Subcutaneous abdominal adipose tissue (tissue), 5 donors: ENCODE data around the gene ZBTB8OS.
"Not testable (repeated sequence)": the region's sequence is repeated elsewhere in the genome, so short reads cannot be mapped to it uniquely, and the experiment has no call there.

Experiments used
- H3K27ac ChIP-seq: one replicate; pipeline ENCODE4 v1.7.0; 2013; ENCODE audit warnings: low read depth, mild to moderate bottlenecking, inconsistent platforms, low read length, moderate library complexity
- H3K27me3 ChIP-seq, 5 donors: one replicate each; pipeline ENCODE4 v1.7.0; 2013; ENCODE audit warnings: low read length in 5 of 5, inconsistent platforms in 1 of 5; ENCODE audit not compliant: control insufficient read depth in 5 of 5, insufficient read depth in 4 of 5
- H3K36me3 ChIP-seq, 5 donors: one replicate each; pipeline ENCODE4 v1.7.0; 2013; ENCODE audit warnings: low read length in 5 of 5; ENCODE audit not compliant: control insufficient read depth in 5 of 5, insufficient read depth in 5 of 5
- H3K4me1 ChIP-seq, 5 donors: one replicate each; pipeline ENCODE4 v1.7.0; 2013; ENCODE audit warnings: low read length in 5 of 5, mild to moderate bottlenecking in 3 of 5, moderate library complexity in 1 of 5; ENCODE audit not compliant: control insufficient read depth in 5 of 5, insufficient read depth in 5 of 5
- H3K4me3 ChIP-seq, 5 donors: one replicate each; pipeline ENCODE4 v1.7.0; 2013; ENCODE audit warnings: low read length in 5 of 5, low read depth in 1 of 5
- H3K9ac ChIP-seq, 5 donors: one replicate each; pipeline ENCODE4 v1.7.0; 2013; ENCODE audit warnings: low read length in 5 of 5, mild to moderate bottlenecking in 4 of 5, moderate library complexity in 3 of 5
- H3K9me3 ChIP-seq, 5 donors: one replicate each; pipeline ENCODE4 v1.7.0; 2013; ENCODE audit warnings: low read length in 5 of 5; ENCODE audit not compliant: control insufficient read depth in 5 of 5
- donor health status: healthy.
- donor health status: healthy.
- donor health status: healthy.
- donor health status: healthy.
- donor health status: healthy.

The ZBTB8OS gene

DNA sequence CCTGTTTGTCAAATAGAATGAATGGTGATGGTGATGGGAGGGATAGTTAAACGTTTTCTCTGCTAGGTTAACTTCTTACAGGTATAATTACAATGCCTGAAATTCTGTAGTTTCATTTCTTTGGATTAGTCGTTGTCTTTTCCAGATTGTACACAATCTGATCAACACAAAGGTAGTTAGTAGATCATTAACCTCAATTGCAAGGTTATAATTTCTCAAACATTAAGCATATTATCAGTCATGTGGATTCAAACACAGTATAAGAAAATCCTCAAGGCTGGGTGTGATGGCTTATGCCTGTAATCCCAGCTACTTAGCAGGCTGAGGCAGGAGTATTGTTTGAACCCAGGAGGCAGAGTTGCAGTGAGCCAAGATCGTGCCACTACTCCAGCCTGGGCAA is 31.6 kb upstream of the ZBTB8OS start:
- H3K4me1 ChIP-seq: peaks cover 0 to 18% (median 14%) of the 10 kb centered on the region in 5 donors
- H3K4me3 ChIP-seq: no peak overlapping the region
- no peak overlapping the region for H3K27ac ChIP-seq
- H3K9me3 ChIP-seq: no peaks in the 10 kb centered on the region
- peaks cover 37 to 67% (median 48%) of the 10 kb centered on the region in 5 donors for H3K36me3 ChIP-seq
- no peaks in the 10 kb centered on the region for H3K27me3 ChIP-seq
- no peak overlapping the region for H3K9ac ChIP-seq

- Histone ChIP-seq H3K36me3 (peaks cover 40 to 70% (median 48%) of the 10 kb centered on the region in 5 donors), H3K4me1 (peaks cover 0 to 18% (median 13%) of the 10 kb centered on the region in 5 donors)
Measured at GRCh38 chr1:32681509-32681908, 31.2 kb upstream of the ZBTB8OS start.

DNA sequence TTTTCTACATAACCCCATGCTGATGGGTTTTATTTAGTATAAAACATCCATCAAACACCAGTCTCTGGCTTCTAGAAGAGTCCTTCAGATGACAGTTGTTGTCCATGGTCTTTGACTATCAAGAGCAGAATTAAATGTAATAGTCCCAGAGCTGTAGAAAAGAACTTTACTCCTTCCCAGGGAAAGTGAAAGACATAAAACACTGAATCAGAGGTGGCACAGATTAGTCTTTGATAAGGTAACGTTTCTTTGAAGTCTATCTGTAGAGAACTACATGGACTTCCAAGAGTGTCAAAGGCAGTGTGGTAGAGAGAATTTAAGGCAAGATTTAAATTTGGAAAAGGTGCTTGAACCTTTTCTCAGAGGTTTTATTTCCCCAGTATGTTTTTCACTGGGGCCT is 30.3 kb upstream of the ZBTB8OS start:
- Histone ChIP-seq H3K36me3 (peaks cover 37 to 70% (median 48%) of the 10 kb centered on the region in 5 donors), H3K4me3 (no peak overlapping the region), H3K4me1 (peaks cover 0 to 18% (median 13%) of the 10 kb centered on the region in 5 donors), H3K27me3 (no peaks in the 10 kb centered on the region), H3K9ac (no peak overlapping the region), H3K9me3 (no peaks in the 10 kb centered on the region), H3K27ac (no peak overlapping the region)

More at GRCh38 chr1:32681509-32681908, 31.2 kb upstream of the ZBTB8OS start:
- no peak overlapping the region for H3K4me3 ChIP-seq
- no peaks in the 10 kb centered on the region for H3K27me3 ChIP-seq
- no peak overlapping the region for H3K27ac ChIP-seq
- no peak overlapping the region for H3K9ac ChIP-seq
- H3K9me3 ChIP-seq: no peaks in the 10 kb centered on the region

- not testable (repeated sequence) for H3K9me3 ChIP-seq, H3K27me3 ChIP-seq, H3K9ac ChIP-seq, H3K27ac ChIP-seq, H3K4me3 ChIP-seq
- H3K36me3 ChIP-seq: peaks cover 33 to 68% (median 47%) of the 10 kb centered on the region in 5 donors
- H3K4me1 ChIP-seq: peaks cover 0 to 17% (median 13%) of the 10 kb centered on the region in 5 donors
Measured at GRCh38 chr1:32679993-32680392, 29.6 kb upstream of the ZBTB8OS start.

GRCh38 chr1:32676945-32677344 is 26.6 kb upstream of the ZBTB8OS start:
- no peaks in the 10 kb centered on the region for H3K9me3 ChIP-seq
- H3K9ac ChIP-seq: no peak overlapping the region
- no peaks in the 10 kb centered on the region for H3K27me3 ChIP-seq
- peaks cover 0 to 5% (median 0%) of the 10 kb centered on the region in 5 donors for H3K4me1 ChIP-seq
- H3K4me3 ChIP-seq: no peak overlapping the region
- H3K36me3 ChIP-seq: peaks cover 39 to 76% (median 60%) of the 10 kb centered on the region in 5 donors
- no peak overlapping the region for H3K27ac ChIP-seq

DNA sequence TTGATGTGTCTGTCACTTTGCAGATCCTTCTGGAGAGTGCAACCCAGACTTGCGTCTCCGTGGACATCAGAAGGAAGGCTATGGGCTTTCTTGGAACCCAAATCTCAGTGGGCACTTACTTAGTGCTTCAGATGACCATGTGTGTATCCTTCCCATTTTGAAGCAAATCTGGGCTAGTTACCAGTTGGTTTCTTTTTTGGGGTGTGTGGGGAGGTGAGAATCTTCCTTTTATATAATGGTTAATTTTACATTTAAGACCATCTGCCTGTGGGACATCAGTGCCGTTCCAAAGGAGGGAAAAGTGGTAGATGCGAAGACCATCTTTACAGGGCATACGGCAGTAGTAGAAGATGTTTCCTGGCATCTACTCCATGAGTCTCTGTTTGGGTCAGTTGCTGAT is 18.4 kb upstream of the ZBTB8OS start:
- H3K4me3 ChIP-seq, H3K27ac ChIP-seq, H3K9ac ChIP-seq, H3K4me1 ChIP-seq, H3K9me3 ChIP-seq, H3K27me3 ChIP-seq: not testable (repeated sequence)
- H3K36me3 ChIP-seq: peaks cover 42 to 91% (median 68%) of the 10 kb centered on the region in 5 donors

DNA sequence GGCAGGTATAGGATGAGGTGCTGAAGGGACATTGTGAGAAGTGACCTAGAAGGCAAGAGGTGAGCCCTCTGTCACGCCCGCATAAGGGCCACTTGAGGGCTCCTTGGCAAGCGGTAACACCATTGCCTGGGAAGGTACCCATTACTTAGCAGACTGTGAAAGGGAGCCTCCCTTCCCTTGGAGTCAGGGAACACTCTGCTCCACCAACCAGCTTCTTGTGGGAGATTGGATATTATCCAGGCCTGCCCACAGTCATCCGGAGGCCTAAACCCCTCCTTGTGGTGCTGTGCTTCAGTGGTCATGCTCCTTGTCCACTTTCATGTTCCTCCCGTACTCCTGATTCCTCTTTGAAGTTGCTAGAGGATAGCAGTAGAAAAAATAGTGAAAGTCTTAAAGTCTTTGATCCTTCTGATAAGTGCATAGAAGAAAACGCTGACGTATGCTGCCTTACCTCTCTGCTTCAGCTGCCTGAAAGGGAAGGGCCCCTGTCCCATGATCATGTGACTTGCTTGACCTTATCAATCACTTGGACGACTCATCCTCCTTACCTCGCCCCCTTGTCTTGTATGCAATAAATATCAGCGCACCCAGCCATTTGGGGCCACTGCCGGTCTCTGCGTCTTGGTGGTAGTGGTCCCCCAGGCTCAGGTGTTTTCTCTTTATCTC is 16.7 kb upstream of the ZBTB8OS start:
- H3K27me3 ChIP-seq: no peaks in the 10 kb centered on the region
- no peak overlapping the region for H3K9ac ChIP-seq
- H3K36me3 ChIP-seq: peaks cover 36 to 80% (median 61%) of the 10 kb centered on the region in 5 donors
- no peaks in the 10 kb centered on the region for H3K4me1 ChIP-seq
- no peak overlapping the region for H3K27ac ChIP-seq
- no peak overlapping the region for H3K4me3 ChIP-seq
- H3K9me3 ChIP-seq: no peaks in the 10 kb centered on the region

- Histone ChIP-seq H3K27ac (no peak overlapping the region), H3K36me3 (peaks cover 36 to 79% (median 62%) of the 10 kb centered on the region in 5 donors), H3K4me3 (no peak overlapping the region), H3K9me3 (no peaks in the 10 kb centered on the region), H3K4me1 (no peaks in the 10 kb centered on the region), H3K27me3 (no peaks in the 10 kb centered on the region), H3K9ac (no peak overlapping the region)
Measured at GRCh38 chr1:32665915-32666314, 15.6 kb upstream of the ZBTB8OS start.

- no peak overlapping the region for H3K27ac ChIP-seq
- H3K36me3 ChIP-seq: peaks cover 26 to 80% (median 59%) of the 10 kb centered on the region in 5 donors
- H3K4me1 ChIP-seq: no peaks in the 10 kb centered on the region
- H3K27me3 ChIP-seq: no peaks in the 10 kb centered on the region
- H3K9me3 ChIP-seq: no peaks in the 10 kb centered on the region
- no peak overlapping the region for H3K9ac ChIP-seq
- H3K4me3 ChIP-seq: no peak overlapping the region
Measured at GRCh38 chr1:32659581-32659980, 9.2 kb upstream of the ZBTB8OS start.

GRCh38 chr1:32652244-32652962 is 2.1 kb upstream of the ZBTB8OS start:
- H3K27ac ChIP-seq: peak overlapping the region; percentile 100
- peaks cover 0 to 37% (median 35%) of the 10 kb centered on the region in 5 donors for H3K4me1 ChIP-seq
- no peaks in the 10 kb centered on the region for H3K9me3 ChIP-seq
- H3K36me3 ChIP-seq: peaks cover 8 to 36% (median 27%) of the 10 kb centered on the region in 5 donors
- H3K9ac ChIP-seq: peak overlapping the region; percentile 77 to 91 (median 89)
- H3K27me3 ChIP-seq: no peaks in the 10 kb centered on the region
- H3K4me3 ChIP-seq: peak overlapping the region; percentile 70 to 97 (median 83)
